Heart left ventricle (tissue), 13 donors: ENCODE measurements around the gene TBL1X.

Source experiments
- POLR2A ChIP-seq, 2 donors: fragments of 450-650 bp; IDR thresholded peaks; one replicate each; pipeline ENCODE4 v1.6.1; 2017; ENCODE audit warnings: antibody characterized with exemption in 2 of 2, mild to moderate bottlenecking in 2 of 2, moderate library complexity in 2 of 2
- TF ChIP-seq, protein P1 (sequence below), 12 donors: fragments of 200-600 bp; sonication (generic) in 4 of 12; IDR thresholded peaks; one replicate each; pipeline versions ENCODE4 v1.5.0 to v1.8.0; 2018 to 2022; ENCODE audit warnings: antibody characterized with exemption in 12 of 12, mild to moderate bottlenecking in 5 of 12
- donor health status: ischemic (EF 13 %, LVEDD 7.1; RV severe dilation, severe dysfunction).
- donor health status: DM: no; HTN: yes; CAD: no.
- donor health status: DM: no; HTN: no; CAD: no.
- donor health status: ischemic (EF 25% LVEDD 6.9; RV normal size, moderate dysfunction).
- donor health status: ischemic (EF 25% LVEDD 5.7; RV mildly dilated, moderate dysfunction).
- donor health status: ischemic (EF 35%, LVEDD 5.7; RV mildly dilated, moderate dysfunction).
- donor health status: nonischemic (EF 11% LVEDD 7.7; RV severe dilation, severe dysfunction).
- donor health status: DM: yes; HTN: yes; CAD: no.
- donor health status: PGD.
- donor health status: ischemic (EF 29% LVEDD 5.4; RV normal size, mild dysfunction).
- donor health status: nonischemic (EF 23%, LVEDD 6.1; RV moderate dilation, normal function).

DNA sequence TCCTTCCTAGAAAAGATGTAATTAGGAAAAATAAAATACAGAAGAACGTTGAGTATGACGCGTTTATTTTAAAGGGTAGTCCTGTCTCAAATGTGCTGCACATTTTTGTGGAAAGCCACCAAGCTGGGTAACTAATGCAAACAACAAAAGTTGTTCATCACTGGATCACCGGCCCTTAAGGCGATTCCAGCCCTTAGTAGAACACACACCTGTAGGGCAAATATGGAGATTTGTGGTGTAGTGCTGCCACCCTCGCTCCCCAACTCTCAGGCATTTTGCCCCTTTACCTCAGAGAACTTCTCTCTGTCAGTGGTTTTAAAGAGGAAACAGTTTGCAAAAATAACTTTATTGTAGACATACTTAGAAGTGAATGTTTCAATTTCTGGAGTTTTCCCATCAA is 1.9 kb downstream of the TBL1X start:
- TF ChIP-seq, protein P1, sequence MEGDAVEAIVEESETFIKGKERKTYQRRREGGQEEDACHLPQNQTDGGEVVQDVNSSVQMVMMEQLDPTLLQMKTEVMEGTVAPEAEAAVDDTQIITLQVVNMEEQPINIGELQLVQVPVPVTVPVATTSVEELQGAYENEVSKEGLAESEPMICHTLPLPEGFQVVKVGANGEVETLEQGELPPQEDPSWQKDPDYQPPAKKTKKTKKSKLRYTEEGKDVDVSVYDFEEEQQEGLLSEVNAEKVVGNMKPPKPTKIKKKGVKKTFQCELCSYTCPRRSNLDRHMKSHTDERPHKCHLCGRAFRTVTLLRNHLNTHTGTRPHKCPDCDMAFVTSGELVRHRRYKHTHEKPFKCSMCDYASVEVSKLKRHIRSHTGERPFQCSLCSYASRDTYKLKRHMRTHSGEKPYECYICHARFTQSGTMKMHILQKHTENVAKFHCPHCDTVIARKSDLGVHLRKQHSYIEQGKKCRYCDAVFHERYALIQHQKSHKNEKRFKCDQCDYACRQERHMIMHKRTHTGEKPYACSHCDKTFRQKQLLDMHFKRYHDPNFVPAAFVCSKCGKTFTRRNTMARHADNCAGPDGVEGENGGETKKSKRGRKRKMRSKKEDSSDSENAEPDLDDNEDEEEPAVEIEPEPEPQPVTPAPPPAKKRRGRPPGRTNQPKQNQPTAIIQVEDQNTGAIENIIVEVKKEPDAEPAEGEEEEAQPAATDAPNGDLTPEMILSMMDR (IDR thresholded peaks at IDR 0.05), result no peak
- no peak for TF ChIP-seq POLR2A (IDR thresholded peaks at IDR 0.05)
